ENCODE data around the gene CD300C. TPM values are rescaled to one million over a fixed set of nuclear protein-coding genes. Genes with fewer than 3 reads are reported as not detected.

CD300C gene
- total RNA-seq, 1 donor from 2014 or later, result not detected

GRCh38 chr17:74525781-74526288 is 20.1 kb downstream of the CD300C start:
- TF ChIP-seq, protein P1, sequence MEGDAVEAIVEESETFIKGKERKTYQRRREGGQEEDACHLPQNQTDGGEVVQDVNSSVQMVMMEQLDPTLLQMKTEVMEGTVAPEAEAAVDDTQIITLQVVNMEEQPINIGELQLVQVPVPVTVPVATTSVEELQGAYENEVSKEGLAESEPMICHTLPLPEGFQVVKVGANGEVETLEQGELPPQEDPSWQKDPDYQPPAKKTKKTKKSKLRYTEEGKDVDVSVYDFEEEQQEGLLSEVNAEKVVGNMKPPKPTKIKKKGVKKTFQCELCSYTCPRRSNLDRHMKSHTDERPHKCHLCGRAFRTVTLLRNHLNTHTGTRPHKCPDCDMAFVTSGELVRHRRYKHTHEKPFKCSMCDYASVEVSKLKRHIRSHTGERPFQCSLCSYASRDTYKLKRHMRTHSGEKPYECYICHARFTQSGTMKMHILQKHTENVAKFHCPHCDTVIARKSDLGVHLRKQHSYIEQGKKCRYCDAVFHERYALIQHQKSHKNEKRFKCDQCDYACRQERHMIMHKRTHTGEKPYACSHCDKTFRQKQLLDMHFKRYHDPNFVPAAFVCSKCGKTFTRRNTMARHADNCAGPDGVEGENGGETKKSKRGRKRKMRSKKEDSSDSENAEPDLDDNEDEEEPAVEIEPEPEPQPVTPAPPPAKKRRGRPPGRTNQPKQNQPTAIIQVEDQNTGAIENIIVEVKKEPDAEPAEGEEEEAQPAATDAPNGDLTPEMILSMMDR (IDR thresholded peaks at IDR 0.05), result no peak
- TF ChIP-seq POLR2AphosphoS5 (IDR thresholded peaks at IDR 0.05; ENCODE audit: insufficient read depth in 1 of 2, low read depth in 1 of 2) (no peak), POLR2A (IDR thresholded peaks at IDR 0.05) (no peak)
- Histone ChIP-seq H3K4me3 (no peak overlapping the region), H3K9me3 (no peaks in the 10 kb centered on the region), H3K36me3 (no peaks in the 10 kb centered on the region), H3K4me1 (no peaks in the 10 kb centered on the region), H3K27me3 (no peaks in the 10 kb centered on the region), H3K27ac (no peak overlapping the region)
- intact Hi-C loops (cut with DNase I), result no loop called here
- DNase-seq (ENCODE audit: extremely low spot score in 2 of 2), result peak; percentile 37 to 92

DNA sequence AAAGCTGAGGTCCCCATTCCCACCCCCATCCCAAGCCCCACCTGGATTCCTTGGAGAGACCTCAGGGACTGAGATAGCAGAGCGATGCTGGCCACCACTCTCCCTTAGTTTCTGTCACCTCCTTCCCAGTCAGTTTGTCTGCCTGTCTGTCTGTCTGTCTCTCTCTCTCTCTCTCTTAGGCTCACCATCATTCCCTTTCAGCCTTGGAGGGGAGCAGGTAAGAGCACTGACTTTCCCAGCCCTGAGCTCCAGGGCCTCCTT is 20.5 kb downstream of the CD300C start:
- no peak for DNase-seq (ENCODE audit: extremely low spot score in 2 of 2)
- Histone ChIP-seq H3K27me3 (no peaks in the 10 kb centered on the region), H3K27ac (no peak overlapping the region), H3K4me1 (no peaks in the 10 kb centered on the region), H3K4me3 (no peak overlapping the region), H3K9me3 (no peaks in the 10 kb centered on the region), H3K36me3 (no peaks in the 10 kb centered on the region)
- intact Hi-C loops (cut with DNase I), result no loop called here
- TF ChIP-seq POLR2AphosphoS5 (IDR thresholded peaks at IDR 0.05; ENCODE audit: insufficient read depth in 1 of 2, low read depth in 1 of 2) (no peak), POLR2A (IDR thresholded peaks at IDR 0.05) (no peak)
- TF ChIP-seq, protein P1 (IDR thresholded peaks at IDR 0.05), result no peak

DNA sequence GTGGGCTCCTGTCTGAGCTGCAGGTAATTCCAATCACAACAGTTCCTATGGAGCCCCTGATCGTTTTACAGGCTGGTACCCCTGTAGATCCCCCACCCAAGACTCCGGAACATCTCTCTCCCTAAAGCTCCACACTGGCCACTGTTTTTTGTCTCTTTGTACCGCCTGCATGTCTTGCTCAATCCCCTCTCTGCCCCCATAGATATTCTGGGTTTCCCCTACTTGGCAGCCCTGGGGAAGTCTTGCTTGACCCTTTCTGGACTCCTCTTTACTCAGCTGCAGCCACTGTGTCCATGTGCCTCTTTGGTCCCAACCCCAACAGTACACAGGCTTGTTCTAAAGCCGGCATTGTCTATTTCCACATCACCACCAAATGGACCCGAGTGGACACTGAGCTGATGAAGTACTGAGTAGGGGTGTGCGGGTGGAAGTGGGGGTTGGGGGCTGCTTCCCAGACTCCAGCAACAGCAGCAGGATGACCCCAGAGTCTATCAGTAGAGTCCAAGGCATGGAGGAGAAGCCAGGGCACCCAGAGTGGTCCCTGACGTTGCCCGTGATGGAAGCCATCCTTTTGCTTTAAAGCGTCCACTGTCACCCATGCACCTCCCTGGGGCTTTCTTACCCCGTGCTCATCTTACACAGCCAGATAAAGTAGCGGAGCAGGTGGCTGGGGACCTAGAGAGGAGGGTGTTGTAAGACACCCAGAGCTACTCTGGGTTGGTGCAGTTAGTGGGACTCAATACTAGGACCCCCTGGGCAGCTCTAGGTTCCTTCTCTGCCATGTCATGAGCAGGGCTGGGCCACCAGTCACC is 21.1 kb downstream of the CD300C start:
- TF ChIP-seq, protein P1 (IDR thresholded peaks at IDR 0.05), result no peak
- TF ChIP-seq POLR2AphosphoS5 (IDR thresholded peaks at IDR 0.05; ENCODE audit: insufficient read depth in 1 of 2, low read depth in 1 of 2) (no peak), POLR2A (IDR thresholded peaks at IDR 0.05) (no peak)
- Histone ChIP-seq H3K27ac (no peak overlapping the region), H3K36me3 (no peaks in the 10 kb centered on the region), H3K27me3 (no peaks in the 10 kb centered on the region), H3K4me1 (no peaks in the 10 kb centered on the region), H3K9me3 (no peaks in the 10 kb centered on the region), H3K4me3 (no peak overlapping the region)
- intact Hi-C loops (cut with DNase I), result no loop called here
- DNase-seq (ENCODE audit: extremely low spot score in 2 of 2), result peak in 1 of 2 donors; percentile 71

GRCh38 chr17:74523308-74523707 is 22.6 kb downstream of the CD300C start:
- peak; percentile 40 to 82 for DNase-seq (ENCODE audit: extremely low spot score in 2 of 2)

More at GRCh38 chr17:74523308-74523707, 22.6 kb downstream of the CD300C start:
- TF ChIP-seq, protein P1 (IDR thresholded peaks at IDR 0.05), result no peak
- Histone ChIP-seq H3K27ac (no peak overlapping the region), H3K27me3 (no peaks in the 10 kb centered on the region), H3K4me3 (no peak overlapping the region), H3K36me3 (no peaks in the 10 kb centered on the region), H3K9me3 (no peaks in the 10 kb centered on the region), H3K4me1 (no peaks in the 10 kb centered on the region)
- intact Hi-C loops (cut with DNase I), result no loop called here

All from vagina (tissue), 2 donors.